GM18909 (cell line): ENCODE results near the gene SHCBP1L.
"Not testable (repeated sequence)": the region's sequence is repeated elsewhere in the genome, so short reads cannot be mapped to it uniquely, and the experiment has no call there.

Experiments used
- ATAC-seq: cut with Tn5 transposase; IDR thresholded peaks from one replicate; pipeline ENCODE4 v1.9.1; 2021; ENCODE audit warnings: mild to moderate bottlenecking; ENCODE audit not compliant: unreplicated experiment, poor library complexity

The SHCBP1L gene

DNA sequence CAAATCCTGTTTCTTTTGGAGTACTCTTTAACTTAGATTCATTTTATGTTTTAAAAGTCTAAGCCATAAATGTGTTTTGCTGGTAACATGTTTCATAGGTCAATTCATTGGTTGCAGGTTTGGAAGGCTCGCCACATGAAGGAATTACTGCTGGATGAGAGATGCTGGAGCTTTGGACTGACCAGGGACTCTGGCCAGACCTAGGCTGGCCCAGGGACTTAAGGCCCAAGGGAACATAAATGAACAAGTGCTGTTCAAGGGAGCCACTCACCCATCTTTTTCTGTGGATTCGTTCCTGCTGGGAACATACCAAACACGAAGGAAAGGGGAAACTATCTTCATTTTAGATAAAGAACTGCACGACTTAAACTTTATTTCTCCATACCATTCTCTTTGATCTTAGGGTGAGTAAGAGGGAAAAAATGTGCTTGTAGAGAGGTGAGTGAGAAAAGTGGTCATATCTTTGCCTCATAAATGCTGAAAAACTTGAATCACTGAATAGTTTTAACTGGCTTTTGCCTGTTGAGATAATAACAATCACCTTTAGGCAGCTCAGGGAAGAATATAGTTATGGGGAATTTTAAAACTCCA lies 15.3 kb upstream of the SHCBP1L start:
- no peak for ATAC-seq

DNA sequence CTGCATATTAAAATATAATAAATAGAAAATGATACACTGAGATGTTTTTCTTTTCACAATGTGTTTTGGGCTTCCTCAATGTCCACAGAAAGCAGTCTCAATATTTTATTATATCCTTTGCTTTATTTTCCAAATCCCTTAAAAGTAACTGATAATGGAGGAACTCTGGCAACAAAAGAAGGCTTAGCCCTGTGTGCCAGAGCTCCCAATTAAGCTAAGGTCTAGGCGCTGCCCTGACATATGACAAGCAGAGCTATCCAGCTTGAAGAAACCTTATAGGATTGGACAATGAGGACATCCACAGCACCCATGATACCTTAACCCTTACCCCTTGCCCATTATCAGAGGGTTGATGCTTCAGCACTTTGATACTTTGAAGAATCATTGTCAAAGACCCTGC lies 12.9 kb upstream of the SHCBP1L start:
- no peak for ATAC-seq

DNA sequence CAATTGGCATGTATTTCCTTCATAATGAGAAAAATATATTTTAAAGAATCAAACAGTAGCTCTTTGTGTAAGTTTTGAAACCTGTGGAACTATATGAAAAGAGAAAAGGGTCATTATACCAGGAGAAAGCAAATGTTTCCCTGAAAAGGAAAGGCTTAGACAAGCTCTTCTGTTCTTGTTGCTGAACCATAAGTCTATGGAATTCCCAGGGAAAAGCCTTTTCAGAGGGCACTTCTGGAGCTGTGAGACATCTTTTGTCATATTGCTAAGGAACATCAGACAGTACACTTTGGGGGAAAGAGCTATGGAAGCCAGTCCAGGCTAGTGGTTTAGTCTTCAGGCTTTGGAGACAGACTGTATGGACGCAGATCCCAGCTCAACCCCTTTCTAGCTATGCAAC lies 12.1 kb upstream of the SHCBP1L start:
- ATAC-seq: no peak

DNA sequence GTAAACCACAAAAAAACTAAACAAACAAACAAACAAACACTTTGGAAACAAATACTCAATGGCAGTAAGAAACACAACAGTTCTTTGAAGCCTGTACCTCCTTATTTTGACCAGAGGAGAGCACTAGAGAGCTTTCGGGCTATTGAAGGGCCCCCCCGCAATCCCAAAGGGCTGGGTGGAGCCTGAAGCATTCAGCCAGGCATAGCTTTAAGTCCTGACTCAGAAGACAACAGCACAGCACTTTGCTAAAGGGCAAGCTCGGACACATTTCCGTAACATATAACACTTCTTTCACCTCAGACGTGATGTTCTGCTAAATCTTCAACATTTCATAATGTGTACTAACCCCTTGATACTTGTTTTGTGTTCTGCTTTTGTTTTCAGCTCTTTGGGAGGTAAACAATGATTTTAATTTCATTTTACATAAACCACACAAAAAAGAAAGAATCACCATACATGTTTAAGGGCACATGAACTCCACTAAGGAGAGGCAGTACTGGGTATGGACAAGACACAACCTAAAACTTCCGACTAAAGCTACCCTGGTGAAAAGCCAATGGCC lies 9.7 kb upstream of the SHCBP1L start:
- peak; percentile 92 for ATAC-seq

- ATAC-seq: no peak
Measured at GRCh38 chr1:182960046-182960445, 7.1 kb upstream of the SHCBP1L start.

GRCh38 chr1:182957902-182958395 lies 5.0 kb upstream of the SHCBP1L start:
- no peak for ATAC-seq

GRCh38 chr1:182956708-182957365 lies 3.9 kb upstream of the SHCBP1L start:
- no peak for ATAC-seq

GRCh38 chr1:182955596-182956588 lies 2.9 kb upstream of the SHCBP1L start:
- ATAC-seq: no peak

DNA sequence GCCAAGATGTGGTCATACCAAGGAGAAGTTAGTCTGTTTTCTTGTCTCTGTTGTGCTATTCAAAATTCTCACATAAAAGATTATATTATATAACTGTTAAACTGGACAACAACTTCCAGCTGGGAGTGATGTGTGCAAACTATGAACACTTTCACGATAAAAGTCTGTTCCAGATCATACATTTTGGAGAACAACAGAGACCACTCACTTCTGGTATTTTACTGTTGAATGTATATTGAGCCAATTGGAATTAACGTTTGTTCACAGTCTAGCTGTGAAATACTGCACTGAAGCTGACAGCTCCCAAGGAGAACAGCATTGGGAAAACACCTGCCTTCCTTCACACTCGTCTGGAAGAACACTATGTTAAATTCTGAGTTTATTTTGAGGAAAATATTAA lies 860 bp upstream of the SHCBP1L start:
- ATAC-seq: no peak

DNA sequence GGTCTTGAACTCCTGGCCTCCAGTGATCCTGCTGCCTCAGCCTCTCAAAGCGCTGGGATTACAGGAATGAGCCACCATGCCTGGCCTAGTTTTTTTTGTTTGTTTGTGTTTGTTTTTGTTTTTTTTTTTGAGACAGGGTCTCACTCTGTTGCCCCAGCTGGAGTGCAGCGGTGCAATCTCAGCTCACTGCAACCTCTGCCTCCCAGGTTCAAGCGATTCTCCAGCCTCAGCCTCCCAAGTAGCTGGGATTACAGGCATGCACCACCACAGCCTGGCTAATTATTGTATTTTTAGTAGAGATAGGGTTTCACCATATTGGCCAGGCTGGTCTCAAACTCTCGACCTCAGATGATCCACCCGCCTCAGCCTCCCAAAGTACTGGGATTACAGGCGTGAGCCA lies 9.6 kb downstream of the SHCBP1L start:
- not testable (repeated sequence) for ATAC-seq

- not testable (repeated sequence) for ATAC-seq
Measured at GRCh38 chr1:182942145-182942544, 10.8 kb downstream of the SHCBP1L start.

DNA sequence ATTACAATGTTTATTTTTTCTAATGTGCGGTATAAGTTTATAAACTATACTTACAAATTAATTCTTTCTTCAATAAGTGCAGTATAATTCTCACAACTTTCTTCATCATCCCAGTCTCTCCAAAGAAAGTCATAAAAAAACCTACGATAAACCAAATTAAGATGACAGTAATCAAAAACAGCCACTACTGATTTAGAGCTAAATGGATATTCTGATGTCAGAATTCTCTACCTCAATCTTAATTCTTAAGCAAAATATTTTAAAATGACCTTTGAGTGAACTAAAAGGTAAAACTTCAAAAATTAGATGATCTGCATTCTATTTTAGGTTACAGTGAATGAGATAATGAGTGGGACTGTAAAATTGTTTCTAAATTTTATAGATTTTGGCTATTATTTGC lies 13.6 kb downstream of the SHCBP1L start:
- ATAC-seq: no peak

DNA sequence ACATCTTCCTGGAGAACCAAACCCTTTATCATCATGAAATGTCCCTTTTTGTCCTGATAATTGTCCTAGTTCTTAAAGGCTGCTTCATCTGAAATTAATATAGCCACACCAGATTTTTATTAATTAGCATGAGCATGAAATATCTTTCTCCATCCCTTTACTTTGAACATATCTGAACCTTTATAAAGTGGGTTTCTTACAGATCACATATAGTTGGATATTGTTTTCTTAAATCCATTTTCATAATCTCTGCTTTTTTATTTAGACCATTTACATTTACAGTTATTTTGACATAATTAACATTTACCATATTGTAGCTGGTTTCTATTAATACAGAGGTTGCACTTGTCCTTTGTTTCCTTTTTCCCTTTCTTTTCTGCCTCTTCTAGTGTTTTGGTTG lies 17.2 kb downstream of the SHCBP1L start:
- no peak for ATAC-seq

- ATAC-seq: no peak
Measured at GRCh38 chr1:182930985-182931384, 22.0 kb downstream of the SHCBP1L start.

- ATAC-seq: no peak
Measured at GRCh38 chr1:182927693-182928433, 25.1 kb downstream of the SHCBP1L start.

DNA sequence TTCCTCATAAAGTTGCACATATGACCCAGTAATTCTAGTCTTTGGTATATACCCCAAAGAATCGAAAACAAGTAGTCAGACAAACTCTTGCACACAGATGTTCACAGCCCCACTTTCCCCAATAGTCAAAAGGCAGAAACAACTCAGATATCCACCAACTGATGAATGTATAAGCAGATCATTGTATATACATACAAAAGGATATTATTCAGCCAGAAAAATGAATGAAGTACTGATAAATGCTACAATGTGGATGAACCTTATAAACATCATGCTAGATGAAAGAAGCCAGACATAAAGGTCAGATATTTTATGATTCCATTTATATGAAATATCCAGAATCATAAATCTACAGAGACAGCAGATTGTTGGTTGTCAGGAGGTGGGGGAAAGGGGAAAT lies 27.3 kb downstream of the SHCBP1L start:
- ATAC-seq: no peak

DNA sequence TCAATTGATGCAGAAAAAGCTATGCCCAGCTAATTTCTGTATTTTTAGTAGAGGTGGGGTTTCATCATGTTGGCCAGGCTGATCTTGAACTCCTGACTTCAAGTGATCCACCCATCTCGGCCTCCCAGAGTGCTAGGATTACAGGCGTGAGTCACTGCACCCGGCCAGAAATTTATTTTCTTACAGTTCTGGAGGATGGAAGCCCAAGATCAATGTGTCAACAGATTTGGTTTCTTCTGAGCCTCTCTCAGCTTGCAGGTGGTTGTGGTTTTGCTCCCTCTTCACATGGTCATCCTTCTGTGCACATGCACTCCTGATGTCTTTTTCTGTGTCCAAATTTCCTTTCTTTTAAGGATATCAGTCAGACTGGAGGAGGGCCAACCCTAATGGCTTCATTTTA lies 35.6 kb downstream of the SHCBP1L start:
- no peak for ATAC-seq

DNA sequence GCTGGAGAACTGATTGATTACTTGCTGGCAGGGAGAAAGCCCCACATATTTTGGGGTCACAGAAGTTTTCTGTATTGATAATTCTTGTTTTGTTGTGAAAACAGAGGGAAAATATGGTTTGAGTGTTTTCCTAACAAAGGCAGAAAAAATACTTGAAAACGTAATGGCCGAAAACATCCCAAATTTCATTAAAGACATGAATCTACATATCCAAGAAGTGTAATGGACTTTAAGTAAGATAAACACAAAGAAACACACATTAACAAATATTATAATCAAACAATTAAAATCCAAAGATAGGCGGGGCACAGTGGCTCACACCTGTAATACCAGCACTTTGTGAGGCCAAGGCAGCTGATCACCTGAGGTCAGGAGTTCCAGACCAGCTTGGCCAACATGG lies 39.6 kb downstream of the SHCBP1L start:
- no peak for ATAC-seq

DNA sequence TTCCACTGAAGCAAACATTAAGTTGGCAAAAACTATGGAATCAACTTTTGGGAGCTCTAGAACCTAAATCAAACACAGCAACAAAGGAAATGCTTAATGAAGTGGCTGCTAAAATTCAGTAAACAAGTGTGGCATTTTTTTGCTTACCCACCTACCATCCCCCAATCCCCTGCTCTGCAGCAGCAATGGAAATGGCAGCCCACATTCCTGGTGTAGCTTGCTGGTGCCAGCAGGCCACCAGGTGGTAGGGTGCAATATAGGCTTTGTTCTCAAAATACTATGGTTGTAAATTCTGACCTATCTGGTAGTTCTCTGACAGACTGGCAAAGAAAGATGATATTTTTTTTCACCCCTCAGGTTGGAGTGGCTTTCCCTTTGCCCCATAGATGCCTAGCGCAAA lies 42.8 kb downstream of the SHCBP1L start:
- no peak for ATAC-seq

DNA sequence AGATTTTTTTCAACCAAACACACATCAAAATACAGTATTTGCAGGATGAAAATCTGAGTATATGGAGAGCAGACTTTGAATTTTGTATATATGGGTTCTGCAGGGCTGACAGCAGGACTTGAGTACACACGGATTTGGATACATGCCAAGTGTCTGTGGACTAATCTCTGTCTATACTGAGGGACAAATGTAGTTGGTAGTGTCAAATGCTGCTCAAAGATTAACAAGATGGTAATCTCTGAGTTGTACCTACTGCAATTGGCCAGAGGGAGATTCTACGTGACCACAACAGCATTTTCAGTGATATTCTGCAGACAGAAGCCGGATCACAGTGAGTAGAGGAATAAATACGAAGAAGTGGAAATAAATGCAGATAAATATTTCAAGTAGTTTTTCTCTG lies 43.4 kb downstream of the SHCBP1L start:
- no peak for ATAC-seq
